HL-60 (cell line): Measurements from ENCODE around the gene TXNRD2.

Experiments
- CTCF ChIP-seq: IDR thresholded peaks from one replicate; pipeline ENCODE4 v1.5.1; 2011; ENCODE audit warnings: low read length, control low read depth, inconsistent platforms; ENCODE audit not compliant: insufficient read depth
- GABPA ChIP-seq: IDR thresholded peaks from 2 replicates; pipeline ENCODE4 v1.6.1; 2012; ENCODE audit warnings: low read depth
- POLR2AphosphoS5 ChIP-seq: IDR thresholded peaks from 2 replicates; pipeline ENCODE4 v1.6.1; 2012; ENCODE audit warnings: low read depth
- REST ChIP-seq: IDR thresholded peaks from 2 replicates; pipeline ENCODE4 v1.6.1; 2012; ENCODE audit warnings: low read depth; ENCODE audit not compliant: insufficient replicate concordance
- SPI1 ChIP-seq: IDR thresholded peaks from 2 replicates; pipeline ENCODE4 v1.6.1; 2012; ENCODE audit warnings: low read depth, mild to moderate bottlenecking, borderline replicate concordance

GRCh38 chr22:19896665-19897355, 44.8 kb downstream of the TXNRD2 start:
- TF ChIP-seq CTCF (no peak), POLR2AphosphoS5 (no peak), REST (no peak), GABPA (no peak), SPI1 (no peak)
